Measurements from ENCODE around the gene SEC16A. TPM values are rescaled to one million over a fixed set of nuclear protein-coding genes. Genes with fewer than 3 reads are reported as not detected.

The SEC16A gene
- total RNA-seq, 1 experiment from 2014 or later, result 29.2 TPM

GRCh38 chr9:136467766-136468165 is 15.1 kb downstream of the SEC16A start:
- DNase-seq (ENCODE audit: extremely low read depth, low read depth), result no peak

DNA sequence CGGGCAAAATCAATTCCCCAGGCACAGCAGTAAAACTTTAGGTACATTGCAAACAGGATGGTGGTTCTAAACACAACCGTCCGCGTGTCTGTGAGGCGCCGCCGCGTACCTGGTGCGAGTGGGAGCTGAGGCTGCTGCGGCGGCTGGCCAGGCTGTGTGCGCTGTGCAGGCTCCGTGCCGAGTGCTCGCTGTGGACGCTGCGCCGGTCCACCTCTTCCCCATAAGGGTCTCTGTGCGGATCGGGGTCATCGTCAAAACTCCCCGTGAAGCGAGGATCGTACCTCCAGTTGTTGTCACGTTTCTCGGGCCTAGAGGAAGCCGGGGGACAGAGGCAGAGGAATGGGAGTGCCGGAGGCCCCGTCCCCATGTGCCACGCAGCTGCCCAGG is 16.7 kb downstream of the SEC16A start:
- DNase-seq (ENCODE audit: extremely low read depth, low read depth), result no peak

DNA sequence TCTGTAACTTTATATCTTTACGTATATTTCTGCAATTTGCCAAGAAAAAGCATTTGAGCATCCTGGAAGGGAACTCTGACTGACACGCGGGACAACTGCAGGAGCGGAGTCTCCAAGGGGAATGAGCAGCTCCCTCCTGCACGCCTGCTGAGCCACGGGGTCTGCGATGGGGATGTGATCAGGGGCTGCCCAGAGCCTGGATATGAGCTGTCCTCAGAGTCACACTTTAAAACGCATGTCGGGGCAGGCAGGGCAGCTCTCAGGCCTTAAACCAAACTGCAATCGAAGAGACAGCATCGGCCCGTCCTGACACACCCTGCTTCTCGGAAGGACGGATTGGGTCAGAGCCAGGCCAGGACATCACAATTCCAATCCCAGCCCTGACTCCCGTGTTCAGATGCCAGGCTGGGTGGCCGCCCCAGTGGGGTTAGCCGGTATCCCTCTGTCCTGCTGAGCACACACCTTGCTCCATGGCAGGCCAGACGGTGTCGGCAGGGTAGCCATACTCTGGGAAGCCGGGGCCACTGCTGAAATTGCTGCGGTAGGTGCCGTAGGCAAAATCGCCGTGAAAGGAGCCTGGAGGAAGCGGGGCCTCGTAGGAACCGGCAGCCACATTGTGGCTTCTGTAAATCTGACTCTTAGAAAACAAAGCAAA is 17.2 kb downstream of the SEC16A start:
- no peak for DNase-seq (ENCODE audit: extremely low read depth, low read depth)

- no peak for DNase-seq (ENCODE audit: extremely low read depth, low read depth)
These were observed 18.6 kb downstream of the SEC16A start for GRCh38 chr9:136464241-136464640.

DNA sequence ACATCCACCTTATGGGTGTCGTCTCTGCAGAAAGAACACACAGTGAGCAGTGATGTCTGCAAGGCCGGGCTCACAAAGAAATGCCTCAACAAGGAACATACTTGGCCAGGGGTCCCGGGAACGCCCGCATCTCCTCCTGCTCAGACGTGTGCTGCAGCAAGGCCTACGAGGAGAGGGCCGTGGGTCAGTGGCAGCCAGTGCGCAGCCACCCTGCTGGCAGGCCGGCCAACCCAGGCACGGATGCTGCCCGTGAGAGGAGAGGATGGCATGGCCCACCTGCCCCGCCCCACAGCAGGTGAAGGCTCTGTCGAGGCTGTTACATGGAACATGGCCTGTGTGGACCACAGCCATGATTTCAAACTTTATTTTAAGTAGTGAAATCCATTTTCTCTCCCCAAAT is 19.3 kb downstream of the SEC16A start:
- DNase-seq (ENCODE audit: extremely low read depth, low read depth), result no peak

DNA sequence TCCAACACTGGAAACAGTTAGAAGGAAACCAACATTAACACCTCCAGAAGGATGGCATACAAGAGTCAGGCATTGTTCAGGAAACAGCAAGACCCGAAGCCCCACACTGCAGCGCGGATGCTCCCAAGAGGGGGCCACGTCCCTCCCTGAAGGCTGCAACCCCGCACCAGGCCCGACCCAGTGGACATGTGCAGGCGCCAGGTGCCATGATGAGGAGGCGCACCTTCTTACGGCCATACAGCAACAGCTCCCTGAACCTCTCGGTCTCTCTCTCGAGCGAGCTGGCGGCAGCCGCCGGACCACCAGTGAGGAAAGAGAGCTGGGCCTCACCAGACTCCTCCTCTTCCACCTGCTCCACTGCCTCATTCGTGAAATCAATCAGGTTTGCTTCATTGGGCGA is 20.2 kb downstream of the SEC16A start:
- no peak for DNase-seq (ENCODE audit: extremely low read depth, low read depth)

- no peak for DNase-seq (ENCODE audit: extremely low read depth, low read depth)
These were observed 22.0 kb downstream of the SEC16A start for GRCh38 chr9:136460772-136461325.

DNA sequence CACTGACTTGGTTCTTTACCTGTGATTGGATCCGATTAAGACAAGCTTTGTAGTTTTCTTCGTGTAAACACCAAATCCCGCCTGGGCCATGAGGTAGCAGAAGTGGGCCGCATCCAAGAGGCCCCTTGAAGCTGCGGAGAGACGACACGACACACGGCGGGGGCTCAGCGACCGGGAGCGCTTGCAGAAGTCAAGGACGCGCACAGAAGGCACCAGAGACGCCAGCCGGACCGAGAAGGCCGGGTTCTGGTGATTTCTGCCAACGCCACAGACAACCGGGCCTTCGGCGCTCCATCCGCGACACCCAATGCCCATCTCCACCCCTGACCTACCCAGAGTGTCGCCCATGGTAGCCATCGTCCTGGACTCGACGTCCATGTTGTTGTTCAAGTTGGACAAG is 23.4 kb downstream of the SEC16A start:
- no peak for DNase-seq (ENCODE audit: extremely low read depth, low read depth)

GRCh38 chr9:136457326-136457725 is 25.5 kb downstream of the SEC16A start:
- DNase-seq (ENCODE audit: extremely low read depth, low read depth), result no peak

DNA sequence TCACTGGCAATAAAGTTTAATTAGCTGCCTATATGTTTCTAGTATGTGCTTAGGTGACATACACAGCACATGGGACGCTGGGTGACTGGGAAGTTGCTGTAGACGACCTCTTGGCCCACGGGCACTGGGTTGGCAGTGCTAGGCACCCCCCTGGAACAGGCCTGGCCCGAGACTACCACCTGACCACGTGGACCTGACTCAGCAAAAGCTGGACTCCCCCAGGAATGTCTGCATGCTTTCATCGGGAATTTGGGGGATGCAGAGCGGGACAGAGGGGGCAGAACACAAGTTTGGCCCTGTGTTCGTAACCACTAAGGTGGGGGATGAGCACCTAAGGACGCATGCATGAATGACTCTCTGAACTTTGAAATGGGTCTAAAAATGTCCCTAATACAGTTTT is 26.6 kb downstream of the SEC16A start:
- DNase-seq (ENCODE audit: extremely low read depth, low read depth), result no peak

DNA sequence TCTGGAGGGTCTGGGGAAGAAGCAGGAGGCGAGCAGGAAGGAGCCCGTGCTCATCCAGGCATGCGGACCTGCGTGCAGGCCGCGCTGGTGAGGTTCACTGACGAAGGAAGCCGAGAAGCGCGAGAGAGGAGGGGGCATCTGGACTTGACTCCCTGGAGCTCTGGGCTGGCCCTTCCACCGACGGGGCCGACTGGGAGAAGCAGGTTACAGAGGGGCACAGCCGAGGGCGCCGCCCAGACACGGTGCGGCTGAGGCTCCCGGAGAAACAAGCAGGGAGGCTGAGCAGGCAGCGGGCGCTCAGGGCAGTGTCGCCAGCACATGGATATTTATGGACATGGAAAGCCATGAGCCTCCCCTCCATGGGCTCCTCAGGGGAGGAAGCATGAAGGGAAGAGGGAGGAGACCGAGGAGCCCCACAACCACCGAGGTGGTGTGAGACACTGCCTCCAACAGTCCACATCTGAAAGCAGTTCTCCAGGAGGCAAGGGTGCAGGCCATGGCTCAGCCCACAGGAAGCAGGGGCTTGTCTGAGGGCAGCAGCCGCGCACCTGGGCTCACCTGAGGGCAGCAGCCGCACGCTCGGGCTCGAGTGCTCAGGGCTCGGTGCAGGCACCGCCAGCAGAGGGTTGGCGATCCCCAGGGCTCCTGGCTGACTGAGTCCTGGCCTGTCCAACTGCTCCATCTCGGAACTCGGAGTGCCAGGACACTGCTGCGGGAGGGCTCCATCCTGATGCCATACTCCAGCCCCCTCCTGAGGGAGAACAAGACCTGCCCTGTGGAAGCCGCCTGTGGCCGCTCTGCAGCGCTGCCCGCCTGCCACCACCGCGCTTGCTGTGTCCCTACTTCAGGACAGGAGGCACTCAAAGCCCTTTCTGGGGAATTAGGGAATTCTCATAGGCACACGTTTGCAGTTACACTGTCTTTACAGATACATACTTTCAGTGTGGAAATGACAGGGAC is 27.5 kb downstream of the SEC16A start:
- DNase-seq (ENCODE audit: extremely low read depth, low read depth), result no peak

GRCh38 chr9:136454026-136454796 is 28.6 kb downstream of the SEC16A start:
- DNase-seq (ENCODE audit: extremely low read depth, low read depth), result no peak

DNA sequence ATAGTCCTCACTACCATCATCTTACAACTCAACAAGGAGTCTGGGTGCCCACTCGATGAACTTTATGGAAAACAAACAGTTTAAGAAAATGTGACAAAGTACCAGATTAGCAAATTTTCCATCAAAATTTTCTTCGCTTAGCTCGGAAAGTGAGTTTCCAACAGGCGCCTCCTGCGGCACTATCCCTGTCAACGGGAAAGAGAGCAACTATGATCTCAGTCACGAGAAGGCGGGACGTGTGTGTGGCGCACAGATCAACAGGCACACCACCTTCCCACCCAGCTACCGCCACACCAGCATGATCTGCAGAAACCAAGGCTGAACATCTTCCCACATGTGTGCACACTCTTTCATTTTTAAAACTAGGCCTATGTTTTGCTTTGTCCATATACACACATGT is 29.5 kb downstream of the SEC16A start:
- DNase-seq (ENCODE audit: extremely low read depth, low read depth), result no peak

- no peak for DNase-seq (ENCODE audit: extremely low read depth, low read depth)
These were observed 31.5 kb downstream of the SEC16A start for GRCh38 chr9:136451221-136451877.

GRCh38 chr9:136448655-136449054 is 34.2 kb downstream of the SEC16A start:
- no peak for DNase-seq (ENCODE audit: extremely low read depth, low read depth)

GRCh38 chr9:136447173-136447778 is 35.6 kb downstream of the SEC16A start:
- no peak for DNase-seq (ENCODE audit: extremely low read depth, low read depth)

GRCh38 chr9:136445799-136446198 is 37.0 kb downstream of the SEC16A start:
- DNase-seq (ENCODE audit: extremely low read depth, low read depth), result no peak

DNA sequence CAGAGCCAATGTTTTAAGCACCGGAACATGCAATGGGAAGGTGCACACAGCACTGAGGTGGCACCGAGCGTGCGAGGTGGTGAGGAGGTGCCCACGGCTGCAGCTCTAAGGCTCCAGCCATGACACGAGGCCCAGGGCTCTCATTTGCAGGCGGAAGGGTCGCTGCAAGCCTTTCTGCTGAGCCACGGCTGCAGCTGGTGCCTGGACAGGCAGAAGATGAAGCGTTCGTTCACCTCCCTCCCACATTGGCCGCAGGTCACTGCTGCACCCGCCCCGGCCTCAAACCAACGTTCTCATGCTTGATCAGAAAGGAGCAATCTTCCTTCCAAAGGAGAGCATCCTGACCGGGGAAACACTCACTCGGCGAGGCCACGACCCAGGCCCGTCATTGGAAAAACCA is 38.7 kb downstream of the SEC16A start:
- DNase-seq (ENCODE audit: extremely low read depth, low read depth), result no peak

DNA sequence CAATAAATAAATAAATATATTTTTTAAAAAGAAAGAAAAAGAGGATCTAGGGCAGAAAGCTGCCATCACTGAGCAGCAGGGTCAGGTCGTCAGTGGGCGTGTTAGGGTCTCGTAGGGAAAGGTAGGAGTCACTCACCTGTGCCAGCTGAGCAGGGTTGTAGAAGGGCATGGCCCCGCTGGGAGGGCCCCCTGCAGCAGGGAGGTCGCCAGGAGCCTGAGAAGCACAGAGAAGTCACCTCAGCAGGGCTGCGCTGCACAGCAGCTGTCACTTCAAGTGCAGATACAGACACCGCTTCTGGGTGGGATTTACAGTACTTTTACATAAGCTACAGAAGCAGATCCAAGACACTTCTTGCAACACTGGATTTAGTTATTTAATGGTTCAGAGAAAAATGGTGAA is 39.2 kb downstream of the SEC16A start:
- no peak for DNase-seq (ENCODE audit: extremely low read depth, low read depth)

- DNase-seq (ENCODE audit: extremely low read depth, low read depth), result no peak
These were observed 39.8 kb downstream of the SEC16A start for GRCh38 chr9:136443087-136443486.

Measured in NCI-H460 (cell line).